ENCODE results near the gene CNTNAP2. TPM values are rescaled to one million over a fixed set of nuclear protein-coding genes. Genes with fewer than 3 reads are reported as not detected.

Gene CNTNAP2
- total and polyA plus RNA-seq, 9 donors: 0.24 to 7.0 (median 1.5) TPM

DNA sequence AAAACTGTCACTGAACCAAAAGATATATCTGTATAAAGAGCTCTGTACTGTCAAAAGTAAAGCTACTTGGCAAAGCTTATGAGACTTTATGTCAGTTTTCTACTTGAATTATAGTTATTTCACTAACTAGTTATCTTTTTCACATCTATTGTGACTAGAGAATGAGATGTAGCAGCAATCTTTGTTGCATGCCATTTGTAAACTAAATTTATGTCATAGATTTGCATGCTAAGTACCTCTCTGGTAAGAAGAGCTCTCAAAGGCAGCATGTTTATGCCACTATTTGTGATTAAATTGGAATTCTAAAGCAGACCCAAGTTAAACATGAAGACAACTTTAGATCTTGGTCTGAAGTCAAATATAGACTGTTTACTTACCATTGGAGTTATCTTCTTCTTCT is 300.6 kb downstream of the CNTNAP2 start:
- Histone ChIP-seq H3K4me3 (no peak overlapping the region), H3K4me1 (ENCODE audit: insufficient read depth) (peaks cover 1% of the 10 kb centered on the region), H3K27me3 (no peaks in the 10 kb centered on the region), H3K9me3 (no peaks in the 10 kb centered on the region), H3K36me3 (no peaks in the 10 kb centered on the region), H3K27ac (no peak overlapping the region)
- intact Hi-C loops (cut with DNase I): no loop called here
- no peak for DNase-seq
- TF ChIP-seq POLR2A (IDR thresholded peaks at IDR 0.05) (no peak), EP300 (IDR thresholded peaks at IDR 0.05) (no peak)
- TF ChIP-seq, protein P1, sequence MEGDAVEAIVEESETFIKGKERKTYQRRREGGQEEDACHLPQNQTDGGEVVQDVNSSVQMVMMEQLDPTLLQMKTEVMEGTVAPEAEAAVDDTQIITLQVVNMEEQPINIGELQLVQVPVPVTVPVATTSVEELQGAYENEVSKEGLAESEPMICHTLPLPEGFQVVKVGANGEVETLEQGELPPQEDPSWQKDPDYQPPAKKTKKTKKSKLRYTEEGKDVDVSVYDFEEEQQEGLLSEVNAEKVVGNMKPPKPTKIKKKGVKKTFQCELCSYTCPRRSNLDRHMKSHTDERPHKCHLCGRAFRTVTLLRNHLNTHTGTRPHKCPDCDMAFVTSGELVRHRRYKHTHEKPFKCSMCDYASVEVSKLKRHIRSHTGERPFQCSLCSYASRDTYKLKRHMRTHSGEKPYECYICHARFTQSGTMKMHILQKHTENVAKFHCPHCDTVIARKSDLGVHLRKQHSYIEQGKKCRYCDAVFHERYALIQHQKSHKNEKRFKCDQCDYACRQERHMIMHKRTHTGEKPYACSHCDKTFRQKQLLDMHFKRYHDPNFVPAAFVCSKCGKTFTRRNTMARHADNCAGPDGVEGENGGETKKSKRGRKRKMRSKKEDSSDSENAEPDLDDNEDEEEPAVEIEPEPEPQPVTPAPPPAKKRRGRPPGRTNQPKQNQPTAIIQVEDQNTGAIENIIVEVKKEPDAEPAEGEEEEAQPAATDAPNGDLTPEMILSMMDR (IDR thresholded peaks at IDR 0.05): no peak

DNA sequence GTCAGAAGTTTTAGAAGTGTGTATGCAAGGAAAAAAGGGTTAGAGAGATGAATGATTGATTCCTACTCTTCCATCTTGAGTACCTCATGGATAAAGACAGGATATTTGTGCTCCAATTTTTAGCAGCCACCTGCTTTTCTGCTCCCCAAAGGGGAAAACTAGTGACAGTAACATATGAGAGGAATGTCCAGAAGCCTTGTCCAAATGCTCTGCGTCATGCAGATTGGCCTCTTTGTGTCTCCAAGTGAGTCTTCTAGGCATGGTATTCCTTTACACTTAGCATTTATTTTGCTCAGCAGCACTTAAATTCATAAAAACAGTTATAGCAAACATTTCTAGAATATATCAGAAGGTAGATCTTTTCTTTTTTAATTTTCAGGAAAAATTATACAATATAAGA is 306.8 kb downstream of the CNTNAP2 start:
- DNase-seq: no peak
- no peaks in the 10 kb centered on the region for H3K36me3 ChIP-seq
- H3K4me1 ChIP-seq (ENCODE audit: insufficient read depth): no peaks in the 10 kb centered on the region
- H3K4me3 ChIP-seq: no peak overlapping the region
- intact Hi-C loops (cut with DNase I): no loop called here
- TF ChIP-seq POLR2A (IDR thresholded peaks at IDR 0.05): no peak
- TF ChIP-seq, protein P1 (IDR thresholded peaks at IDR 0.05): no peak
- TF ChIP-seq EP300 (IDR thresholded peaks at IDR 0.05): no peak
- H3K27ac ChIP-seq: no peak overlapping the region
- no peaks in the 10 kb centered on the region for H3K9me3 ChIP-seq
- 87 to 95% (median 89%) methylated on average over 1 of the region's 1 CpG for WGBS, 3 donors
- no peaks in the 10 kb centered on the region for H3K27me3 ChIP-seq

DNA sequence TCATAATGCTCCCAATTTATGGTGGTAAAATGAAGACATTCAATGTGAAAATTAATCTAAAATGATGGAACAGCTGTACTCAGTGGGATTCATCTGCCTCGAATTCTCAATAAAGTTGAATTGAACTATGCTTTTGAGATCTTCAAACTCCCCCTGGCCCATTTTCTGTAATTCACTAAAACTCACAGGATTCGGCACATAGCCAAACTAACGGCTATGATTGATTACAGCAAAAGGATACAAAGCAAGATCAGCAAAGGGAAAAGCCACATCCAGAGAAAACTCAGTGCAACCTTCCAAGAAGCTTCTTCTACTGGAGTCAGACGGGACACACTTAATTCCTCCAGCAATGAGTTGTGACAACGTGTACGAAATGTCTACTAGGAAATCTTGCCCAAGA is 307.5 kb downstream of the CNTNAP2 start:
- no peaks in the 10 kb centered on the region for H3K4me1 ChIP-seq (ENCODE audit: insufficient read depth)
- 83 to 85% (median 85%) methylated on average over 6 of the region's 6 CpGs for WGBS, 3 donors
- intact Hi-C loops (cut with DNase I): no loop called here

DNA sequence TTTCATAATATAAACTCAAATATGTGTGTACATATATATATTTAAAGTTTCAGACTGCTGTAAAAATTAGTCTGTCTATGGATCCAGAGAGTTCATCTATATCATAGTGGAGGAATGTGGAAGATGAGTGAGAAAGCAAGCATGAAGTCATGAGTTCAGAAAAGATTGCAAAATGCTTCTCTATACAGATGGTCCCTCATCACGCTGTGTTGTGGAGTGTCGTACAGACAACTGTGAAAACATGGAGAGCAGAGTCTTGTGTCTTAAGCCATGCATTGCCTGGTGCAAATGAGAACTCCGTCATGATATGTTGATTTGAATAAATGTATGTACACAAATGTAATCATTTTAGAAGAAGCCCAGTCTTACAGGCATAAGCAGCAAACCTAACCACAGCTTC is 316.9 kb downstream of the CNTNAP2 start:
- no peaks in the 10 kb centered on the region for H3K36me3 ChIP-seq
- 90 to 94% (median 93%) methylated on average over 3 of the region's 3 CpGs for WGBS, 3 donors
- no peak for DNase-seq
- no peak overlapping the region for H3K4me3 ChIP-seq
- H3K9me3 ChIP-seq: no peaks in the 10 kb centered on the region
- TF ChIP-seq EP300 (IDR thresholded peaks at IDR 0.05): no peak
- TF ChIP-seq, protein P1 (IDR thresholded peaks at IDR 0.05): no peak
- intact Hi-C loops (cut with DNase I): no loop called here
- H3K27me3 ChIP-seq: peaks cover 3% of the 10 kb centered on the region
- no peak overlapping the region for H3K27ac ChIP-seq
- H3K4me1 ChIP-seq (ENCODE audit: insufficient read depth): no peaks in the 10 kb centered on the region

More for the DNA sequence above, 307.5 kb downstream of the CNTNAP2 start:
- H3K4me3 ChIP-seq: no peak overlapping the region
- H3K27ac ChIP-seq: no peak overlapping the region
- no peaks in the 10 kb centered on the region for H3K9me3 ChIP-seq
- DNase-seq: no peak
- H3K36me3 ChIP-seq: no peaks in the 10 kb centered on the region
- H3K27me3 ChIP-seq: no peaks in the 10 kb centered on the region
- TF ChIP-seq EP300 (IDR thresholded peaks at IDR 0.05) (no peak), POLR2A (IDR thresholded peaks at IDR 0.05) (no peak)
- TF ChIP-seq, protein P1 (IDR thresholded peaks at IDR 0.05): no peak

DNA sequence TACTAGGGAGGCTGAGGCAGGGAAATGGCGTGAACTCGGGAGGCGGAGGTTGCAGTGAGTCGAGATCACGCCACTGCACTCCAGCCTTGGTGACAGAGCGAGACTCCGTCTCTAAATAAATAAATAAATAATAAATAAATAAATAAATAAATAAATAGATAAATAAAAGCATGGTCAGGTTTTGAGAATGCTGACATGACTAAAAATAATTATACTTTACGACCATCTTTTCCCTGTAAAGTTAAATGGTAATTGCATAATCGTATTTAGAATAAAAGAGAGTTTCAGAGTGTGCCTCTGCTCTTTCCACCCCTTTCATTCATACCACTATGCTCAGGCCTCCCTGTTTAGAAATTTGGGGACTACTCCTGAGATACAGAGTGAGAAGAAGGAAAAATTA is 326.5 kb downstream of the CNTNAP2 start:
- DNase-seq: no peak
- Histone ChIP-seq H3K4me3 (no peak overlapping the region), H3K27ac (no peak overlapping the region), H3K4me1 (ENCODE audit: insufficient read depth) (no peaks in the 10 kb centered on the region), H3K27me3 (no peaks in the 10 kb centered on the region), H3K36me3 (no peaks in the 10 kb centered on the region), H3K9me3 (no peaks in the 10 kb centered on the region)
- intact Hi-C loops (cut with DNase I): no loop called here
- 96 to 97% (median 96%) methylated on average over 9 of the region's 9 CpGs for WGBS, 3 donors
- TF ChIP-seq EP300 (IDR thresholded peaks at IDR 0.05) (no peak), POLR2A (IDR thresholded peaks at IDR 0.05) (no peak)
- TF ChIP-seq, protein P1 (IDR thresholded peaks at IDR 0.05): no peak
